ENCODE measurements around the gene GPHA2.

GPHA2 gene

GRCh38 chr11:64887757-64888405 lies 47.8 kb downstream of the GPHA2 start:
- Histone ChIP-seq H3K79me2 (ENCODE audit: low read length) (no peaks in the 10 kb centered on the region), H2AFZ (ENCODE audit: low read length) (peak overlapping the region; percentile 58), H3K27me3 (replicated peaks; ENCODE audit: insufficient read depth, low read length) (peaks cover 32% of the 10 kb centered on the region), H3K9me3 (replicated peaks; ENCODE audit: insufficient read depth, low read length) (no peaks in the 10 kb centered on the region), H3F3A (ENCODE audit: insufficient read depth, low read length) (no peaks in the 10 kb centered on the region), H3K36me3 (replicated peaks; ENCODE audit: insufficient read depth, low read length) (no peaks in the 10 kb centered on the region), H3K9me2 (replicated peaks; ENCODE audit: insufficient read depth, low read length) (no peaks in the 10 kb centered on the region), H4K20me1 (ENCODE audit: insufficient read depth, low read length) (no peaks in the 10 kb centered on the region), H3K4me1 (ENCODE audit: low read length) (0 out of 2 replicates have a peak, but pooled peaks cover 2% of the 10 kb centered on the region), H3K27ac (ENCODE audit: low read length) (no peak overlapping the region), H3K4me3 (ENCODE audit: low read length) (peak overlapping the region; percentile 40), H3K4me2 (ENCODE audit: low read depth, low read length) (peak overlapping the region; percentile 81), H3K9ac (ENCODE audit: low read length) (no peak overlapping the region; the same call in 1 of the 2 replicates)
- DNase-seq = peak; percentile 66
- TF ChIP-seq EZH2 (optimal IDR thresholded peaks at IDR 0.05; ENCODE audit: low read depth, low read length) (no peak), EZH2phosphoT487 (IDR thresholded peaks at IDR 0.05; ENCODE audit: low read length) (no peak)
- TF ChIP-seq, protein P1, sequence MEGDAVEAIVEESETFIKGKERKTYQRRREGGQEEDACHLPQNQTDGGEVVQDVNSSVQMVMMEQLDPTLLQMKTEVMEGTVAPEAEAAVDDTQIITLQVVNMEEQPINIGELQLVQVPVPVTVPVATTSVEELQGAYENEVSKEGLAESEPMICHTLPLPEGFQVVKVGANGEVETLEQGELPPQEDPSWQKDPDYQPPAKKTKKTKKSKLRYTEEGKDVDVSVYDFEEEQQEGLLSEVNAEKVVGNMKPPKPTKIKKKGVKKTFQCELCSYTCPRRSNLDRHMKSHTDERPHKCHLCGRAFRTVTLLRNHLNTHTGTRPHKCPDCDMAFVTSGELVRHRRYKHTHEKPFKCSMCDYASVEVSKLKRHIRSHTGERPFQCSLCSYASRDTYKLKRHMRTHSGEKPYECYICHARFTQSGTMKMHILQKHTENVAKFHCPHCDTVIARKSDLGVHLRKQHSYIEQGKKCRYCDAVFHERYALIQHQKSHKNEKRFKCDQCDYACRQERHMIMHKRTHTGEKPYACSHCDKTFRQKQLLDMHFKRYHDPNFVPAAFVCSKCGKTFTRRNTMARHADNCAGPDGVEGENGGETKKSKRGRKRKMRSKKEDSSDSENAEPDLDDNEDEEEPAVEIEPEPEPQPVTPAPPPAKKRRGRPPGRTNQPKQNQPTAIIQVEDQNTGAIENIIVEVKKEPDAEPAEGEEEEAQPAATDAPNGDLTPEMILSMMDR (IDR thresholded peaks at IDR 0.05; ENCODE audit: low read length) = peak; percentile 93

GRCh38 chr11:64887234-64887756 lies 48.4 kb downstream of the GPHA2 start:
- no peaks in the 10 kb centered on the region for H4K20me1 ChIP-seq (ENCODE audit: insufficient read depth, low read length)
- no peaks in the 10 kb centered on the region for H3K79me2 ChIP-seq (ENCODE audit: low read length)
- no peak overlapping the region; the same call in 1 of the 2 replicates for H3K9ac ChIP-seq (ENCODE audit: low read length)
- no peaks in the 10 kb centered on the region for H3K9me2 ChIP-seq (replicated peaks; ENCODE audit: insufficient read depth, low read length)
- H3K4me2 ChIP-seq (ENCODE audit: low read depth, low read length) = peak overlapping the region; percentile 81; the same call in 1 of the 2 replicates
- H3K27me3 ChIP-seq (replicated peaks; ENCODE audit: insufficient read depth, low read length) = peaks cover 36% of the 10 kb centered on the region
- DNase-seq = no peak
- H3K4me3 ChIP-seq (ENCODE audit: low read length) = no peak overlapping the region
- no peak overlapping the region for H3K27ac ChIP-seq (ENCODE audit: low read length)
- H2AFZ ChIP-seq (ENCODE audit: low read length) = peak overlapping the region; percentile 58
- no peaks in the 10 kb centered on the region for H3F3A ChIP-seq (ENCODE audit: insufficient read depth, low read length)
- 0 out of 2 replicates have a peak, but pooled peaks cover 2% of the 10 kb centered on the region for H3K4me1 ChIP-seq (ENCODE audit: low read length)
- H3K36me3 ChIP-seq (replicated peaks; ENCODE audit: insufficient read depth, low read length) = no peaks in the 10 kb centered on the region
- no peaks in the 10 kb centered on the region for H3K9me3 ChIP-seq (replicated peaks; ENCODE audit: insufficient read depth, low read length)
- TF ChIP-seq, protein P1 (IDR thresholded peaks at IDR 0.05; ENCODE audit: low read length) = no peak
- TF ChIP-seq EZH2phosphoT487 (IDR thresholded peaks at IDR 0.05; ENCODE audit: low read length) (no peak), EZH2 (optimal IDR thresholded peaks at IDR 0.05; ENCODE audit: low read depth, low read length) (no peak)

- no peak for TF ChIP-seq EZH2phosphoT487 (IDR thresholded peaks at IDR 0.05; ENCODE audit: low read length)
- no peak for TF ChIP-seq EZH2 (optimal IDR thresholded peaks at IDR 0.05; ENCODE audit: low read depth, low read length)
- TF ChIP-seq, protein P1 (IDR thresholded peaks at IDR 0.05; ENCODE audit: low read length) = no peak
- H2AFZ ChIP-seq (ENCODE audit: low read length) = no peak overlapping the region
- H3K27me3 ChIP-seq (replicated peaks; ENCODE audit: insufficient read depth, low read length) = peaks cover 46% of the 10 kb centered on the region
- H3F3A ChIP-seq (ENCODE audit: insufficient read depth, low read length) = peaks cover under 1% of the 10 kb centered on the region; the same call in 1 of the 2 replicates
- H3K79me2 ChIP-seq (ENCODE audit: low read length) = no peaks in the 10 kb centered on the region
- no peak overlapping the region for H3K4me3 ChIP-seq (ENCODE audit: low read length)
- no peak overlapping the region for H3K27ac ChIP-seq (ENCODE audit: low read length)
- H4K20me1 ChIP-seq (ENCODE audit: insufficient read depth, low read length) = no peaks in the 10 kb centered on the region
- H3K9ac ChIP-seq (ENCODE audit: low read length) = no peak overlapping the region
- DNase-seq = no peak
- H3K36me3 ChIP-seq (replicated peaks; ENCODE audit: insufficient read depth, low read length) = no peaks in the 10 kb centered on the region
- H3K4me1 ChIP-seq (ENCODE audit: low read length) = peaks cover 6% of the 10 kb centered on the region; the same call in 1 of the 2 replicates
- H3K9me3 ChIP-seq (replicated peaks; ENCODE audit: insufficient read depth, low read length) = no peaks in the 10 kb centered on the region
- H3K4me2 ChIP-seq (ENCODE audit: low read depth, low read length) = no peak overlapping the region
- H3K9me2 ChIP-seq (replicated peaks; ENCODE audit: insufficient read depth, low read length) = no peaks in the 10 kb centered on the region
These were observed 50.1 kb downstream of the GPHA2 start for GRCh38 chr11:64885367-64886286.
